GM18505 (cell line): ENCODE data around the gene METTL8.
"Not testable (repeated sequence)": the region's sequence is repeated elsewhere in the genome, so short reads cannot be mapped to it uniquely, and the experiment has no call there.

Source experiments
- ATAC-seq: cut with Tn5 transposase; IDR thresholded peaks from one replicate; pipeline ENCODE4 v1.9.1; 2021; ENCODE audit not compliant: unreplicated experiment
- POLR2A ChIP-seq: IDR thresholded peaks from 4 replicates; pipeline ENCODE4 v1.6.1; 2011; ENCODE audit warnings: borderline replicate concordance; ENCODE audit not compliant: insufficient read depth, insufficient read length; ENCODE audit errors: extremely low read depth

The METTL8 gene

GRCh38 chr2:171434013-171434989 is 511 bp upstream of the METTL8 start, which contains the start of gene DCAF17:
DCAF17 (plus strand) TSS chr2:171434226; CDS start chr2:171434578, 352 bp downstream.
- TF ChIP-seq POLR2A: peak; percentile 63
- ATAC-seq: peak; percentile 88

- no peak for ATAC-seq
- TF ChIP-seq POLR2A: no peak
Measured at GRCh38 chr2:171432969-171433762, 624 bp downstream of the METTL8 start.

DNA sequence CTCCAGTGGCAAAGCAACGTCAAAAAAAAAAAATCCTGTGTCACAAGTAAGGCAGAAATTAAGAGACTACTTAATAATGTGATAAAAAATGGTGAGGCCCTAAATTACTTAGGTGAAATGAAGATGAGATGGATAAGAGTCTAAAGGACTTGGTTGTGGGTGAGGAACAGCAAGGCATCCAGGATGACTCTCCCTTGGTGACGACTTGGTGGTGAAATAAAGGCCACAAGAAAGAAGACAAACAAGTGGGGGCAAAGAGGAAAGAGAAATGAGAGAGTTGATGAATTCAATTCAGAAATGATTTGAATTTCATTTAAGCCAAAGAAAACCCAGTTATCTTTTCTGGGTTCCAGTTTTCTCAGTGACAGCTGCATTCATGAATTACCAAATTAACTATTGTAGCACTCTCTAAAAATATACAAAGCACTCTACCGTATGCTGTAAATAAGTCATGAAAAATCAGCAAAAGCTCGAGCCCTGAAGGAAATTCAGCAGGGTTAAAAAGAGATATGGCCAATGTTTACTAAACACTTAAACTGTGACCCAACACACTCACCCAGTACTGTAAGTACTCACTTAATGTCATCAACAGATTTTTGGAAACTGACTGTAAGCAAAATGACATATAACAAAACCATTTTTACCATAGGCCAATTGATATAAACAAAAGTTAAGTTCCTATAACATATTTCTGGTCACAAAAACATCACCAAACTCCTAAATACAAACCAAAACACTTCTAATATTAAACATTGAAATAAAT is 1.4 kb downstream of the METTL8 start:
- TF ChIP-seq POLR2A: no peak
- no peak for ATAC-seq

DNA sequence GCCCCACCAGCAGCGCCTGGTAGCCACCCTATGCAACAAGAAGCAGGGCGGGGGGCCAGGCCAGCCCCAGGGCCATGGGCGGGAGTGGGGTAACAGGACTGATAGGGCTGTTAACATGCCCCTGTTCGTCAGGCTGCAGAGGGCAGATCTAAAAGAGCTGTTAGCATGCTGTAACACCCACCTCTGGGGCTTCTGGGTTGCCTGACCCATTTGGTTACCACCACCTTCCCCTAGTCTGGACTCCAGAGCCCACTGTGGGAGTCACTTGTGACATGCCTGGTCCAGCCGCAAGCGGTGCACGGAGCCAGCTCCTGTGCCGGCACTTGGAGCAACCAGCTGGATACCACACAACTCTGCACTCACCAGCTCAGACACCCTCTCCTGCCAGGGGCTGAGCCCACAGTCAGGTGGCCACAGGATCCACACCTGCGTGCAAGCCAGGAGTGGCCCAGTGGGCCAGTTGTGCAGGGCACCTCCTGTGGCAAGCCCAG is 2.1 kb downstream of the METTL8 start:
- TF ChIP-seq POLR2A: no peak
- no peak for ATAC-seq

- ATAC-seq: no peak
- TF ChIP-seq POLR2A: no peak
Measured at GRCh38 chr2:171430516-171431410, 3.0 kb downstream of the METTL8 start.

GRCh38 chr2:171422710-171423495 is 10.9 kb downstream of the METTL8 start:
- not testable (repeated sequence) for ATAC-seq

DNA sequence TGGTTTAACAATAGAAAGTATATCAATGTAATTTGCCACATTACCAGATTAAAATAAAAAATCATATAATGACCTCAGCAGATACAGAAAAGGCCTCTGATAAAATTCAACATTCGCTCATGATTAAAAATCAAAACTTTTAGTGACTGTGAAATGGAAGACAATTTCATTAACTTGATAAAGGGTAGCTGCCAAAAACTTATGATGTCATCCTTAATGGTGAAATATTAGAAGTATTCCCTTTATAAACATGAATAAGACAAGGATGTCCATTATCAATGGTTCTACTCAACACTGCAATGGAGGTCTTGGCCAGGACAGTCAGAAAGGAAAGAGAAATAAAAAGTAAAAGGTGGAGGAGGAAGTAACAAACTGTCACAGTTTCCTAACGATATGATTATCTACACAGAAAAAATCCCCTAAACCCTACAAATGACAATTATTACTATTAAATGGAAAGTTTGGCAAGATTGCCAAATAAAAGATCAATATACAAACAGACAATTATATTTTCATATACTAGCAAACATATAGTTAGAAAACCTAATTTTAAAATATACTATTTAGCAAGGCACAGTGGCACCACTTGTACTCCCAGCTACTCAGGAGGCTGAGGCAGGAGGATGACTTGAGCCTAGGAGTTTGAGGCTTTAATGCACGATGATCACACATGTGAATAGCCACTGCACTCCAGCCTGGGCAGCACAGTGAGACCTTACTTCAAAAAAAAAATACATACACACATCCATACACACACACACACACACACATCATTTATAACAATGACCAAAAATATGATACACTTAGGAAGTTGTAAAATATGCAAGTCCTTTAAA is 12.8 kb downstream of the METTL8 start:
- no peak for ATAC-seq
- TF ChIP-seq POLR2A: no peak

DNA sequence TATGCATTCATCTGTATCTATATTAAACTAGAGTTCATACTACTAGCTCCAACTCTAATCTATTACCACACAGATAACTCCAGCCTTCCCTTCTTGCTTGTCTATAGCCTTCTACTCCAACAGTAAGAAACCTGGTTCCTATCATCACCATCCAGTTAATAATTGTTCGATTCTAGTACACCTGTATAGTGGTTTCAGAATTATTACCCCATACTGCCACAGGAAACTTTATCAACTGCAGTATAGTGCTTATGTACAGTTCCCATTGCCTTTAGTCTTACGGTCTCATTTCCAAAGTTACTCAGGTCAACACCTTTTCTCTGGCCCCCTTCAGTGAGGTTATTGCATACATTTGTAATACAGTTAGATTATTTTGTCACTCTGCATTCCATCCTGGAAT is 14.5 kb downstream of the METTL8 start:
- ATAC-seq: no peak
- TF ChIP-seq POLR2A: no peak

DNA sequence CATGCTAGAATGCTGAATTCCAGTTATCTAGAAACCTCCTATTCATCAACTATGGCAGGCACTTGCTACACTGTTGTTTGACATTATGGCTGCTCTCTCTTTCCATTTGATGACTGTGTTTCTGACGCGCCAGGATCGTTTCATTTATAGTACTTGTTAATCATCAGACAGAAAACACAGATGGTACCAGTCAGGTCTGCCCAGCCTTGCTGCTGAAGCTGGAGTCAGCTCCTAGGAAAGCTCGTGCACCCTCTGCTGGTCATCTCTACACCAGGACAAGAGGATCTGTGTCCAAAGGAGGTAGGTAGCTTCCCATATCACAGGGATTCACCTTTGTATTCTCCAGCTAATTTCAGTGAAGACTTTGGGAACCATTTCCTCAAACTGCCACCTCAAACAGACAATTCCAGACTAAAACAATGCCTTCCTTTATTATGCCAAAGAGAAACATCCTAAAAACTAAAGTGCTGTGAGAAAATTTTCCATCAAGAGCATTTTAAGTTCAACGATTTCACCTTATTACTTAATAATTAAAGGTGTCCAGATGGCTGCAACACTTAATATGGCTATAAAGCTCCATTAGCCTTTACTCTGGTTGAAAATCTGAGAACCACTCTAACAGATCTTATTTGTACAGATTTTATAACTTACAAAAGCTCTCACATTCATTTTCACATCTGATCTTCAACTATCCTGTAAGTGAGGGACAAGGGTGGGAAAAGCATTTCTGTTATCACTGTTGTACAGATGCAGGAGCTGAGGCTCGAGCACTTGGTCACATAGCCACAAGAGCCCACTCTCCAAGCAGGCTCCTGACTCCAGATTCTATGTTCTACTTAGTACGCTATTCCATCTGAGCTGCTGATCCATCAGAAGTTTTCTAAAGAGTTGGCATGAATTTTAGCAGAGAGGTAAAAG is 17.5 kb downstream of the METTL8 start:
- peak; percentile 79 for ATAC-seq
- peak; percentile 42 for TF ChIP-seq POLR2A

DNA sequence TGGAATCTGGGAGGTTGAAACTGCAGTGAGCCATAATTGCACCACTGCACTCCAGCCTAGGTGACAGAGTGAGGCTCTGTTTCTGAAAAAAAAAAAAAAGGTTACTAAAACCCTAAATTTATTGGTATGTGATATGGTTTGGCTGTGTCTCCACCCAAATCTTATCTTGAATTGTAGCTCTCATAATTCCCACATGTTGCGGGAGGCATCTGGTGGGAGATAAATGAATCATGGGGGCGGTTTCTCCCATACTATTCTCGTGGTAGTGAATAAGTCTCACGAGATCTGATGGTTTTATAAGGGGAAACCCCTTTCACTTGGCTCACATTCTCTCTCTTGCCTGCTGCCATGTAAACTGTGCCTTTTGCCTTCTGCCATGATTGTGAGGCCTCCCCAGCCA is 19.1 kb downstream of the METTL8 start:
- not testable (repeated sequence) for ATAC-seq
